NCI-H2081 treated with DMSO at 0.1 percent for 48 hours (cell line): ENCODE data around the gene PRKCA.
A peak's percentile ranks its signal among the peaks of the same experiment; 100 is the strongest.
"Not testable (repeated sequence)": the region's sequence is repeated elsewhere in the genome, so short reads cannot be mapped to it uniquely, and the experiment has no call there.

Experiments
- DNase-seq: peaks from one replicate; lab custom pipeline; 2025; lab: John Stamatoyannopoulos, UW

Gene PRKCA

DNA sequence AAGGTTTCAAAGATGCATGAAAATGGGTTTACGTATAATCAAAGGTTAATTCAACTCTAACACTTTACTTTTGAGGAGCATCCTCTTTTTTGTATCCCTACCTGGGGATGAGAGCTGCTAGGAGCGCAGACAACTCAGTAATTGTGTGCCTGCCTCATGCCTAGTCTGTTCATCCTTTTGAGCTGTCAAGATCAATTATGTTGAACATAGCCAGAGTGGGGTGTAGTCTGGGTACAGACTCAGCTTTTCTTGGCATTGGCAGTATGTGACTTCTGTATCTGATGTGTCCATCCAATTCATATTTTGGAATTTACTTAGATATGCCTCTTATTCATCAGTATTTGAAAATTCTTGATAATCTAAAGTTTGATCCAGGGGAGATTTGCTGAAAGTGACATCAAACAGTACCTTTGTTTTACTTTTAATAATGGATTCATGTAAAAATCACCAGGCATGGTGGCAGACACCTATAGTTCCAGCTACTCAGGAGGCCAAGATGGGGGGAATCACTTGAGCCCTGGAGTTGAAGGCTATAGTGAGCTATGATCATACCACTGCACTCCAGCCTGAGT is 24.1 kb downstream of the PRKCA start:
- no peak for DNase-seq

- DNase-seq: no peak
These were observed 28.2 kb downstream of the PRKCA start for GRCh38 chr17:66330646-66331037.

GRCh38 chr17:66331038-66331816 is 28.8 kb downstream of the PRKCA start:
- no peak for DNase-seq

DNA sequence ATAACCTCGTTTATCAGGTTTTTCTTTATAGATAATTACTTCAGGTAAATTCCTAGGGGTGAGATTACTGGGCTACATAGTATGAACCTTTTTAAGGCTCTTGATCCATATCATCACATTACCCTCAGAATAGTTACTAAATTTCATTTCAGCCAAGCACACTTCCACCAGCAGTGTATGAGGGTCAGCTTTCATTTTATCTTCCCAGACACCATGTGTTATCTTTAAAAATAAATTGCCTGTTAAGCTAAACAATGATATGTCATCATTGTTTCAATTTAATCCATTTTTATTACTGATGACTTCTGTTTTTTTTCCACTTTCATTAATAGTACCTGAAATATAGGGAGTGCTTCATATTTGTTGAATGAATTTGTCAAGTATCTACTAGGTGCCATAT is 33.4 kb downstream of the PRKCA start:
- no peak for DNase-seq

GRCh38 chr17:66337268-66337667 is 34.9 kb downstream of the PRKCA start:
- DNase-seq: no peak

- DNase-seq: no peak
These were observed 35.6 kb downstream of the PRKCA start for GRCh38 chr17:66337866-66338485.

DNA sequence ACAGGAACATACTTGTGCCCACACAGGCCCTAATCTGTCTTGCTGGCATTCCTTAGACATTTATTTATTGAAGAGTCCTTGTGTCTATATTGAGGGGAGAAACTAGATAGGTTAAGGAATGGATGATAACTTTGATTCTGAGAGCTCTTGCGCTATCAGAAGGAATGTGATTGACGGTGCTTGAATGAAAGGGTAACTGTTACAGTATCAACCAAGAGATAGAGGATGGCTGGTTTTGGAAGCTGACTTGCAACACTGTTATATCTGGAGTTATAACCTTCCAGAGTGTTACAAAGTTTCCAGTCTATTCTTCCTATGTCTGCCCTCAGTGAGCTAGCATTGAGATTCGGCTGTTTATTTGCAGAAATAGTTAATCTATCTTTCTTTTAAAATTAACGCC is 36.5 kb downstream of the PRKCA start:
- no peak for DNase-seq

GRCh38 chr17:66339561-66339960 is 37.1 kb downstream of the PRKCA start:
- DNase-seq: no peak

DNA sequence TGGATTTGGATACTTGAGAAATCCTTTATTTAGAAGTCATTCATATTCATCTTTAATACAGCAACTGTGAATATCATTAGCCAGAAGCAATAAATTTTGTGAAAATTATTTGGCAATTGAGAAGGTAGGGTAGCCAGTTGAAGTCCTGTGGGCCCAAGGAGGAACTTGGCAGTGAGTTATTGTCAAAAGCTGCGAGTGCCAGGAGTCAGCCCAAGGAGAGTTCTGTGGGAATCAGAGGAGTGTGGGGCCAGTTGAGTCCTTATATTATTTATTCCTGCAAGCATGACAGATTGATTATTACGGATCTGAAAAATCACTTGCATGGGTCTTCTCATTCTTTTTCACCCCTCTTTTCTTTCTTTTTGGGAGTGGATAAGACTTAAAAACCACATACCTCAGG is 38.3 kb downstream of the PRKCA start:
- DNase-seq: no peak

DNA sequence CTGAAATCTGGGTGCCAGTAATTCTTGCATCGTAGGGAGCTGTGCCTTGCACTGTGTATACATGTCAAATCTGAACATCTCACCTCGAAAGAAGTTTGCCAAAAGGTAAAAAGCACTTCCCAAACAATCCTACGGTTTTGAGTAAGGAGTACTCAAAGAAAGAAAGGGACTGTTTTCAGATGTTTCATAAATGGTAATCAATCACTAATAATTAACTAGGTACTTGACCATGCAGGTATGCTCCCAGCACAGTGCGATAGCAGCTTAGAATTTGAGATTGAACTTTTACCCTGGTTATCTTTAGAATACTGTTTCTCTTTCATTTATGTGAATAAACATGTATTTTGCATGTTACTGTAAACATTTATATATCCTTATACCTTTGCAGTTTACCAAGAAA is 39.0 kb downstream of the PRKCA start:
- DNase-seq: no peak

GRCh38 chr17:66342263-66342662 is 39.9 kb downstream of the PRKCA start:
- not testable (repeated sequence) for DNase-seq

GRCh38 chr17:66343531-66344078 is 41.2 kb downstream of the PRKCA start:
- DNase-seq: no peak

DNA sequence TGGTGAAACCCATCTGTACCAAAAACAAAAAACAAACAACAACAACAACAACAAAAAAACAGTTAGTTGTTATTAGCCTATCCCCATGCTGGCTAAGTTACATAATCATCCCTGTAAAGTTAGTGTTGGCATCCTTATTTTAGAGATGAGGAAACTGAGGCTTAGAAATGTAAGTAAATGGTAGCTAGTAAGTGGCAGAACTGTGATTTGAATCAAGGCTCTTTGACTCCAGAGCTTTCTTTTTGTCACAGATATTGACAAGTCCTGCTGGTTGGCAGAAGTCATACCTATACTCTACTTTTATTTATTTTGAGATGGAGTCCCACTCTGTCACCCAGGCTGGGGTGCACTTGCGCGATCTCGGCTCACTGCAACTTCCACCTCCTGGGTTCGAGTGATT is 42.1 kb downstream of the PRKCA start:
- no peak for DNase-seq

DNA sequence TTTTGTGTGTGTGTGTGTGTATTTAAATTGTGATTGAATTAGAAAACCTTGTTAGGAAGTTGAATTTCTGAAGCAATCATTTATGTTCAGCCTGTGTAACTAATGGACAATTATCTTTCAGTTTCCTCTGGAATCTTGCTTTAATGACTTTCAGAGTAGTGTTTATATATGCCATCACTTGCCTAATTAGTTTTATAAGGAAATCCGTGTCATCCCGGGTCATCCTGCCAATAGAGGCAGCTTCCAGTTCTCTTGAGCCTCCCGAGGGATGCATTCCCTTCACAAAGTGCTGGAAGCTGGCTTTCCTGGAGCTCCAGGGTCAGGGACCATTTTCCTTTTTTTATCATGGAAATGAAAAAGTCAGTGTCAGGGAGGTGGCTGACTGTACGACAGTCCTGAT is 42.9 kb downstream of the PRKCA start:
- no peak for DNase-seq

- DNase-seq: not testable (repeated sequence)
These were observed 43.7 kb downstream of the PRKCA start for GRCh38 chr17:66345949-66346638.

- DNase-seq: peak; percentile 70
These were observed 45.5 kb downstream of the PRKCA start for GRCh38 chr17:66347661-66348514.

- DNase-seq: no peak
These were observed 46.3 kb downstream of the PRKCA start for GRCh38 chr17:66348584-66349165.

GRCh38 chr17:66349521-66350254 is 47.3 kb downstream of the PRKCA start:
- no peak for DNase-seq

DNA sequence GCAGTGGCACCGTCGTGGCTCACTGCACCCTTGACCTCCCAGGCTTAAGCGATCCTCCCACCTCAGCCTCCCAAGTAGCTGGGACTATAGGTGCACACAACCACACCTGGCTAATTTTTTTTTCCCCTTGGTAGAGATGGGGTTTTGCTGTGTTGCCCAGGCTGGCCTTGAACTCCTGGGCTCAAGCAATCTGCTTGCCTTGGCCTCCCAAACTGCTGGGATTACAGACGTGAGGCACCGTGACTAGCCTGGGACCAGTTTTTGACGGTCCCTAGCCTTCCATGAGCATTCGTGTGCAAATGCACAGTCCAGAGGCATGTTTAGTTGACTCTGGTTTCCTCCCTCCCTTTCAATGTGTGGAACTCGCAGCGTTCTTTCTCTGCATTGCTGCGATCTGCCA is 48.2 kb downstream of the PRKCA start:
- not testable (repeated sequence) for DNase-seq

- no peak for DNase-seq
These were observed 48.6 kb downstream of the PRKCA start for GRCh38 chr17:66351033-66351432.
